Gastroesophageal sphincter (tissue), 3 donors: Measurements from ENCODE around the gene GCK.

Source experiments
- POLR2AphosphoS5 ChIP-seq: sonication (generic); formaldehyde crosslinking; IDR thresholded peaks from one replicate; pipeline ENCODE4 v1.6.1; 2017; ENCODE audit warnings: antibody characterized with exemption
- TF ChIP-seq, protein P1 (sequence below), 4 experiments: fragments of 200-600 bp in 2 of 4; fragments of 450-650 bp in 2 of 4; sonication (generic) in 1 of 4; IDR thresholded peaks; one replicate each; pipeline ENCODE4 v1.5.1; 2017 to 2019; ENCODE audit warnings: antibody characterized with exemption in 4 of 4, mild to moderate bottlenecking in 2 of 4, moderate library complexity in 2 of 4

DNA sequence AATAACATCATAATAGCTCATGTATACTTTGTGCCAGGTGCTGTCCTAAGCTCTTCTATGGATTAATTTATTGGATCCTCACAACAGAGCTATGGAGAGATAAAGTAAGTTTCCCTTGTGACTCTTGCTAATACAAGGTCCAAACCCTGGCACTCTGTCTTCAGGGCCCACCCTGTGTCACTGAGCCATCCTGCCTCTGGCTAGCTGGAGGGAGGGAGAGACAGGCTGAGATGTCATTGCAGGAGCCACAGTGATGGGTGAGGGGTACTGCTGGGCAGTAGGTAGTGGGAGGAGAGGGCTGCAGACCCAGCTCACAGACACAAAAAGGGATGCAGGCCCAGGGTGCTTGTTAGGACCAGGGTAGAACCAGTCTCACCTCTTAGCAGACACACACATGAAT is 16.9 kb downstream of the GCK start:
- TF ChIP-seq, protein P1, sequence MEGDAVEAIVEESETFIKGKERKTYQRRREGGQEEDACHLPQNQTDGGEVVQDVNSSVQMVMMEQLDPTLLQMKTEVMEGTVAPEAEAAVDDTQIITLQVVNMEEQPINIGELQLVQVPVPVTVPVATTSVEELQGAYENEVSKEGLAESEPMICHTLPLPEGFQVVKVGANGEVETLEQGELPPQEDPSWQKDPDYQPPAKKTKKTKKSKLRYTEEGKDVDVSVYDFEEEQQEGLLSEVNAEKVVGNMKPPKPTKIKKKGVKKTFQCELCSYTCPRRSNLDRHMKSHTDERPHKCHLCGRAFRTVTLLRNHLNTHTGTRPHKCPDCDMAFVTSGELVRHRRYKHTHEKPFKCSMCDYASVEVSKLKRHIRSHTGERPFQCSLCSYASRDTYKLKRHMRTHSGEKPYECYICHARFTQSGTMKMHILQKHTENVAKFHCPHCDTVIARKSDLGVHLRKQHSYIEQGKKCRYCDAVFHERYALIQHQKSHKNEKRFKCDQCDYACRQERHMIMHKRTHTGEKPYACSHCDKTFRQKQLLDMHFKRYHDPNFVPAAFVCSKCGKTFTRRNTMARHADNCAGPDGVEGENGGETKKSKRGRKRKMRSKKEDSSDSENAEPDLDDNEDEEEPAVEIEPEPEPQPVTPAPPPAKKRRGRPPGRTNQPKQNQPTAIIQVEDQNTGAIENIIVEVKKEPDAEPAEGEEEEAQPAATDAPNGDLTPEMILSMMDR (IDR thresholded peaks at IDR 0.05): no peak
- no peak for TF ChIP-seq POLR2AphosphoS5
